Ecto neural progenitor cell (in vitro differentiated cells): Measurements from ENCODE around the gene ALG9.
A peak's percentile ranks its signal among the peaks of the same experiment; 100 is the strongest.

Experiments used
- DNase-seq: peaks from one replicate; pipeline ENCODE4 v3.0.0-alpha.2; 2018; ENCODE audit warnings: low spot score

ALG9 gene

GRCh38 chr11:111882202-111882601 is 10.8 kb upstream of the ALG9 start:
- DNase-seq = no peak

GRCh38 chr11:111879637-111879960 is 8.2 kb upstream of the ALG9 start:
- no peak for DNase-seq

GRCh38 chr11:111878849-111879636 is 7.7 kb upstream of the ALG9 start, which contains the start of the genes CFAP68 and FDXACB1:
CFAP68 (plus strand) TSS chr11:111879541; CDS start chr11:111879561, 20 bp downstream.
FDXACB1 (minus strand) TSS chr11:111879165; CDS start chr11:111879132, 33 bp downstream.
- DNase-seq = peak; percentile 99

GRCh38 chr11:111878385-111878848 is 7.0 kb upstream of the ALG9 start:
- no peak for DNase-seq

GRCh38 chr11:111871693-111872161 is 346 bp upstream of the ALG9 start:
- no peak for DNase-seq

- no peak for DNase-seq
Measured at GRCh38 chr11:111870522-111870885, 877 bp downstream of the ALG9 start.

GRCh38 chr11:111870113-111870512 is 1.3 kb downstream of the ALG9 start:
- no peak for DNase-seq

- no peak for DNase-seq
Measured at GRCh38 chr11:111860257-111860656, 11.1 kb downstream of the ALG9 start.

- no peak for DNase-seq
Measured at GRCh38 chr11:111855506-111855905, 15.9 kb downstream of the ALG9 start.

- no peak for DNase-seq
Measured at GRCh38 chr11:111852103-111852502, 19.3 kb downstream of the ALG9 start.

- DNase-seq = no peak
Measured at GRCh38 chr11:111851636-111852035, 19.7 kb downstream of the ALG9 start.

- no peak for DNase-seq
Measured at GRCh38 chr11:111851067-111851466, 20.3 kb downstream of the ALG9 start.

- DNase-seq = no peak
Measured at GRCh38 chr11:111849631-111850030, 21.8 kb downstream of the ALG9 start.

GRCh38 chr11:111846636-111847035 is 24.7 kb downstream of the ALG9 start:
- DNase-seq = no peak

- no peak for DNase-seq
Measured at GRCh38 chr11:111846063-111846462, 25.3 kb downstream of the ALG9 start.

GRCh38 chr11:111845276-111846028 is 25.9 kb downstream of the ALG9 start:
- no peak for DNase-seq

- no peak for DNase-seq
Measured at GRCh38 chr11:111843661-111844060, 27.7 kb downstream of the ALG9 start.

- peak; percentile 89 for DNase-seq
Measured at GRCh38 chr11:111841370-111842053, 29.9 kb downstream of the ALG9 start.

GRCh38 chr11:111840143-111840542 is 31.2 kb downstream of the ALG9 start:
- DNase-seq = peak; percentile 50

- DNase-seq = no peak
Measured at GRCh38 chr11:111838054-111838453, 33.3 kb downstream of the ALG9 start.

- DNase-seq = no peak
Measured at GRCh38 chr11:111837366-111837891, 34.0 kb downstream of the ALG9 start.

- no peak for DNase-seq
Measured at GRCh38 chr11:111836721-111837120, 34.7 kb downstream of the ALG9 start.
